Lung (tissue), 12 donors: ENCODE measurements around the gene BDH2. TPM values are rescaled to one million over a fixed set of nuclear protein-coding genes. Genes with fewer than 3 reads are reported as not detected.

Experiments used
- ATAC-seq: fragments of 200-7000 bp; cut with Tn5 transposase; one replicate; pipeline ENCODE4 v1.9.1; 2020; ENCODE audit warnings: moderate number of reproducible peaks; ENCODE audit not compliant: insufficient read depth, low FRiP score
- DNase-seq, 3 donors: peaks; one replicate each; pipeline ENCODE4 v3.0.0-alpha.2; 2013 to 2017
- H3K27ac ChIP-seq, 2 donors: one replicate each; pipeline ENCODE4 v1.5.1; 2013; ENCODE audit warnings: mild to moderate bottlenecking in 2 of 2, moderate library complexity in 2 of 2, control low read depth in 1 of 2, inconsistent platforms in 1 of 2, low read depth in 1 of 2, low read length in 1 of 2
- H3K27me3 ChIP-seq, 3 donors: one replicate each; pipeline ENCODE4 v1.5.1; 2013; ENCODE audit warnings: low read length in 2 of 3; ENCODE audit not compliant: control insufficient read depth in 3 of 3, insufficient read depth in 3 of 3
- H3K36me3 ChIP-seq, 4 donors: one replicate each; pipeline ENCODE4 v1.5.1; 2013; ENCODE audit warnings: low read length in 4 of 4, mild to moderate bottlenecking in 1 of 4, moderate library complexity in 1 of 4; ENCODE audit not compliant: control insufficient read depth in 4 of 4, insufficient read depth in 4 of 4
- H3K4me1 ChIP-seq, 5 donors: one replicate each; pipeline ENCODE4 v1.5.1; 2013; ENCODE audit warnings: low read length in 5 of 5, mild to moderate bottlenecking in 2 of 5, moderate library complexity in 1 of 5; ENCODE audit not compliant: control insufficient read depth in 5 of 5, insufficient read depth in 5 of 5
- H3K4me3 ChIP-seq: one replicate; pipeline ENCODE4 v1.5.1; 2013; ENCODE audit warnings: mild to moderate bottlenecking, control low read depth, moderate library complexity
- H3K9ac ChIP-seq, 2 donors: one replicate each; pipeline ENCODE4 v1.5.1; 2013; ENCODE audit warnings: low read length in 2 of 2, control low read depth in 1 of 2; ENCODE audit not compliant: insufficient read depth in 1 of 2
- H3K9me3 ChIP-seq, 4 donors: one replicate each; pipeline ENCODE4 v1.5.1; 2013; ENCODE audit warnings: low read length in 3 of 4, mild to moderate bottlenecking in 1 of 4, moderate library complexity in 1 of 4; ENCODE audit not compliant: control insufficient read depth in 4 of 4, insufficient read depth in 3 of 4
- CTCF ChIP-seq: IDR thresholded peaks from 2 replicates; pipeline ENCODE4 v1.5.1; 2012; ENCODE audit warnings: mild to moderate bottlenecking; ENCODE audit errors: control extremely low read depth, extremely low read depth
- WGBS, 2 donors: extraction: QIAGEN DNeasy Blood & Tissue Kit; methylation state at CpG; one replicate each; pipeline ENCODE4 v1.1.7; 2013; 5-methylcytosine and 5-hydroxymethylcytosine counted together
- polyA plus RNA-seq, 2 donors: library from polyadenylated mRNA; stranded (reverse); fragments of 200-250 nt; gene quantifications; one replicate each; pipeline ENCODE4 v1.2.1, GENCODE V29; 2013
- total RNA-seq, 2 donors: library from RNA; depleted of rRNA in 1 of 2; stranded (reverse); fragments of >200 nt in 1 of 2; gene quantifications; one replicate each; pipeline ENCODE4 v1.2.1, GENCODE V29; 2014 to 2021
- donor health status: control.
- donor health status: control.
- donor health status: Bipolar disorder and iron deficiency.
- donor health status: healthy.
- donor health status: DM: yes; HTN: yes; CAD: no.

The BDH2 gene
- total and polyA plus RNA-seq, 4 donors: 30.9 to 99.2 (median 54.4) TPM

- 58 to 61% methylated on average over 2 of the region's 2 CpGs for WGBS, 2 donors
- ATAC-seq: no peak
These were observed 48.7 kb downstream of the BDH2 start for GRCh38 chr4:103050736-103051436.

GRCh38 chr4:103046416-103047290 is 53.0 kb downstream of the BDH2 start:
- no peaks in the 10 kb centered on the region for H3K9me3 ChIP-seq
- H3K36me3 ChIP-seq: peaks cover 0 to 6% (median 1%) of the 10 kb centered on the region in 4 donors
- no peak overlapping the region for H3K9ac ChIP-seq
- no peak overlapping the region for H3K4me3 ChIP-seq
- peak; percentile 24 for TF ChIP-seq CTCF
- ATAC-seq (peak; percentile 81), DNase-seq (peak; percentile 17 to 57 (median 29))
- no peaks in the 10 kb centered on the region for H3K4me1 ChIP-seq
- no peaks in the 10 kb centered on the region for H3K27me3 ChIP-seq
- no peak overlapping the region for H3K27ac ChIP-seq
- WGBS, 2 donors: 57 to 62% methylated on average over 5 of the region's 5 CpGs

More at GRCh38 chr4:103050736-103051436, 48.7 kb downstream of the BDH2 start:
- TF ChIP-seq CTCF: no peak
- H3K27me3 ChIP-seq: no peaks in the 10 kb centered on the region
- DNase-seq: no peak
- H3K4me3 ChIP-seq: no peak overlapping the region
- H3K27ac ChIP-seq: no peak overlapping the region
- H3K4me1 ChIP-seq: no peaks in the 10 kb centered on the region
- no peaks in the 10 kb centered on the region for H3K9me3 ChIP-seq
- H3K9ac ChIP-seq: no peak overlapping the region
- H3K36me3 ChIP-seq: peaks cover 0 to 3% (median 0%) of the 10 kb centered on the region in 4 donors

- ATAC-seq (no peak), DNase-seq (no peak)
- no peak overlapping the region for H3K9ac ChIP-seq
- H3K27me3 ChIP-seq: no peaks in the 10 kb centered on the region
- peaks cover 0 to 4% (median 1%) of the 10 kb centered on the region in 4 donors for H3K36me3 ChIP-seq
- H3K27ac ChIP-seq: no peak overlapping the region
- 83 to 87% methylated on average over 2 of the region's 2 CpGs for WGBS, 2 donors
- H3K4me3 ChIP-seq: no peak overlapping the region
- no peak for TF ChIP-seq CTCF
- no peaks in the 10 kb centered on the region for H3K4me1 ChIP-seq
- H3K9me3 ChIP-seq: no peaks in the 10 kb centered on the region
These were observed 55.5 kb downstream of the BDH2 start for GRCh38 chr4:103044183-103044582.
